Central memory CD8-positive, alpha-beta T cell (primary cell): ENCODE results near the gene VAV2.
"Not testable (repeated sequence)": the region's sequence is repeated elsewhere in the genome, so short reads cannot be mapped to it uniquely, and the experiment has no call there.

ENCODE experiments used
- ATAC-seq: fragments of 150-1000 bp; cut with Tn5 transposase; replicated peaks from 2 replicates; pipeline ENCODE4 v1.10.0; 2022; ENCODE audit warnings: mild to moderate bottlenecking, moderate FRiP score, moderate number of reproducible peaks; ENCODE audit not compliant: poor library complexity, severe bottlenecking; ENCODE audit errors: extremely low read depth
- DNase-seq, 2 donors: peaks; one replicate each; pipeline ENCODE4 v3.0.0; 2021; ENCODE audit warnings: low spot score in 2 of 2
- H3K27ac Mint-ChIP-seq: one replicate; pipeline ENCODE4 v1.8.0; 2022; ENCODE audit warnings: low read depth, mild to moderate bottlenecking, moderate library complexity, mixed read lengths
- H3K27me3 Mint-ChIP-seq: one replicate; pipeline ENCODE4 v1.8.0; 2022; ENCODE audit warnings: mixed read lengths
- H3K36me3 Mint-ChIP-seq: one replicate; pipeline ENCODE4 v1.8.0; 2022; ENCODE audit warnings: mild to moderate bottlenecking, moderate library complexity, mixed read lengths; ENCODE audit not compliant: insufficient read depth
- H3K4me1 Mint-ChIP-seq: one replicate; pipeline ENCODE4 v1.8.0; 2022; ENCODE audit warnings: mixed read lengths
- H3K4me3 Mint-ChIP-seq: one replicate; pipeline ENCODE4 v1.8.0; 2022; ENCODE audit warnings: mild to moderate bottlenecking, moderate library complexity, mixed read lengths
- H3K9me3 Mint-ChIP-seq: one replicate; pipeline ENCODE4 v1.8.0; 2022; ENCODE audit warnings: mixed read lengths

The VAV2 gene

GRCh38 chr9:133759946-133760345 is 232.2 kb downstream of the VAV2 start:
- Mint-ChIP-seq H3K27me3 (peaks cover 13% of the 10 kb centered on the region), H3K4me3 (no peak overlapping the region), H3K4me1 (no peaks in the 10 kb centered on the region), H3K27ac (no peak overlapping the region), H3K36me3 (peaks cover 1% of the 10 kb centered on the region), H3K9me3 (peaks cover 6% of the 10 kb centered on the region)
- no peak for ATAC-seq
- DNase-seq, result no peak

- Mint-ChIP-seq H3K36me3 (peaks cover 1% of the 10 kb centered on the region), H3K4me1 (no peaks in the 10 kb centered on the region), H3K27ac (no peak overlapping the region), H3K4me3 (no peak overlapping the region), H3K9me3 (peaks cover 2% of the 10 kb centered on the region), H3K27me3 (peaks cover 19% of the 10 kb centered on the region)
- ATAC-seq (no peak), DNase-seq (no peak)
Measured at GRCh38 chr9:133759146-133759900, 232.8 kb downstream of the VAV2 start.

GRCh38 chr9:133758228-133758627 is 233.9 kb downstream of the VAV2 start:
- H3K36me3 Mint-ChIP-seq, result peaks cover 1% of the 10 kb centered on the region
- ATAC-seq (no peak), DNase-seq (no peak)
- H3K27ac Mint-ChIP-seq, result no peak overlapping the region
- no peaks in the 10 kb centered on the region for H3K9me3 Mint-ChIP-seq
- peaks cover 30% of the 10 kb centered on the region for H3K27me3 Mint-ChIP-seq
- no peaks in the 10 kb centered on the region for H3K4me1 Mint-ChIP-seq
- H3K4me3 Mint-ChIP-seq, result no peak overlapping the region

DNA sequence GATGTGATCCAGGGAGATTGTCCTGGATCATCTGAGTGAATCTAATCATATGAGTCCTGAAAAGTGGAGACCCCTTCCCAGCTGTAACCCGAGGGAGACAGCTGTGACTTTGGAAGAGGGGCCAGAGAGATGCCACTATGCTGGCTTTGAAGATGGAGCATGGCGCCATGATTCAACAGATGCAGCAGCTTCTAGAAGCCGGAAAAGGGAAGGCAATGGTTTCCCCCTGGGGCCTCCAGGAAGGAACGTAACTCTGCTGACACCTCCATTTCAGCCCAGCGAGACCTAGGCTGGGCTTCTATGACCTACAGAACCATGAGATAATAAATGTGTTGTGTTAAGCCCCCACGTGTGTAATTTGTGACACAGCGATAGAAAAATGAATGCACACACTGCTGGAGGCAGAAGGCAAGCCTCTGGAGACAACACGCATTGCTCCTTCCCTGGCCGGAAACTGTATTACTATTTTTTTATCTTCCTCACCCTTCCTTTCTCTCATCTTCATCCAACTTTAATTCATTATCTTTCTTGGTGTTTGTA is 237.4 kb downstream of the VAV2 start:
- H3K27ac Mint-ChIP-seq, result no peak overlapping the region
- no peak for DNase-seq

DNA sequence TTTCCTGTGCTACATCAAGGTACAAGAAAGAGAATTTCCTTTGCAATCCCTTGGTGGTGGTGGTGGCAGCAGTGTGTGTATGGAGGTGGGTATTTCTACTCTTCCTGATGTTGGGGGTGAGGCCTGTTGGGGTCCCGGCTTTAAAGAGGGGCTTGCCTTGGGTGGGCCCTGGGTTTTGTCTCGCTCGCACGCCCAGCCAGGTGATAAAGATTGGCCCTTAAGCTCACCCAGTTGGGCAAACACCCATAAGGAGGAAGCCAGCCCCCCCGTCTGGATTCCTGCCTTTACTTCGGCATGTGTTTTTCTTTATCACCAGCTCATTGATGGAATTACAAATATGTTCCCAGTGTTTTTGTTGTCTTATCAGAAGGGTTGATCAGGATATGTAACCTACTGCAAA is 237.9 kb downstream of the VAV2 start:
- Mint-ChIP-seq H3K4me1 (no peaks in the 10 kb centered on the region), H3K27me3 (peaks cover 63% of the 10 kb centered on the region), H3K27ac (no peak overlapping the region), H3K9me3 (no peaks in the 10 kb centered on the region), H3K4me3 (no peak overlapping the region), H3K36me3 (no peaks in the 10 kb centered on the region)
- DNase-seq, result no peak
- ATAC-seq, result no peak

More for the DNA sequence above, 237.4 kb downstream of the VAV2 start:
- no peaks in the 10 kb centered on the region for H3K4me1 Mint-ChIP-seq
- H3K36me3 Mint-ChIP-seq, result no peaks in the 10 kb centered on the region
- H3K4me3 Mint-ChIP-seq, result no peak overlapping the region
- no peaks in the 10 kb centered on the region for H3K9me3 Mint-ChIP-seq
- no peak for ATAC-seq
- peaks cover 57% of the 10 kb centered on the region for H3K27me3 Mint-ChIP-seq

DNA sequence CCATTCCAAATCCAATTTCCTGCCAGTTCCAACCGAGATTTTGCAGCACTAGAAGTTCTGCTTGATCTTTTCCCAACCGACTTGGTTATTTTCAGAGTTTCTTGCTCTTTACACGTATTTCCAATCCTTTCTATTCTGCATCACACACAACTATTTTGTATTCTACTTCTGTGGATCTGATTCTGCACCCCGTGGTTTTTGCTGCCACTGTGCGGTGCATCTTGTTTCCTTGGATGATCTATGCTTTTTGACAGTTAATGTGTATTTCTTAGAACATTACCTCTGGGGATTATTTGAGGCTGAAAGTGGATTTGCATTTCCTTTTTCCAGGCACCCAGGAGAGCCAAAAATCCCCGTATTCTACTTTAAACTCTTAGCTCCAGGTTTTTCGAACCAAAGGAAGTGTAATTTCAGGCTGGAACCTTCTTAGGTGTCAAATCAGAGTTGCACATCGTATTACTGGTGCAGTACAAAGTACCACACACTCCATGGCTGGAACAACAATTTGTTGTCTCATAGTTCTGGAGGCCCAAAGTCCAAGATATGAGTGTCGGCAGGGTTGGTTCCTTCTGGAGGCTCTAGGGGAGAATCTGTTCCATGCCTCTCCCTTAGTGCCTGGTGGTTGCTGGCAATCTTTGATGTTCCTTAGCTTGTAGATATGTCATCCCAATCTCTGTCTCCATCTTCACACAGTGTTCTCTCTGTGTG is 239.2 kb downstream of the VAV2 start:
- no peaks in the 10 kb centered on the region for H3K36me3 Mint-ChIP-seq
- H3K27ac Mint-ChIP-seq, result no peak overlapping the region
- H3K9me3 Mint-ChIP-seq, result no peaks in the 10 kb centered on the region
- ATAC-seq (no peak), DNase-seq (no peak)
- H3K4me3 Mint-ChIP-seq, result no peak overlapping the region
- H3K27me3 Mint-ChIP-seq, result peaks cover 75% of the 10 kb centered on the region
- H3K4me1 Mint-ChIP-seq, result no peaks in the 10 kb centered on the region

DNA sequence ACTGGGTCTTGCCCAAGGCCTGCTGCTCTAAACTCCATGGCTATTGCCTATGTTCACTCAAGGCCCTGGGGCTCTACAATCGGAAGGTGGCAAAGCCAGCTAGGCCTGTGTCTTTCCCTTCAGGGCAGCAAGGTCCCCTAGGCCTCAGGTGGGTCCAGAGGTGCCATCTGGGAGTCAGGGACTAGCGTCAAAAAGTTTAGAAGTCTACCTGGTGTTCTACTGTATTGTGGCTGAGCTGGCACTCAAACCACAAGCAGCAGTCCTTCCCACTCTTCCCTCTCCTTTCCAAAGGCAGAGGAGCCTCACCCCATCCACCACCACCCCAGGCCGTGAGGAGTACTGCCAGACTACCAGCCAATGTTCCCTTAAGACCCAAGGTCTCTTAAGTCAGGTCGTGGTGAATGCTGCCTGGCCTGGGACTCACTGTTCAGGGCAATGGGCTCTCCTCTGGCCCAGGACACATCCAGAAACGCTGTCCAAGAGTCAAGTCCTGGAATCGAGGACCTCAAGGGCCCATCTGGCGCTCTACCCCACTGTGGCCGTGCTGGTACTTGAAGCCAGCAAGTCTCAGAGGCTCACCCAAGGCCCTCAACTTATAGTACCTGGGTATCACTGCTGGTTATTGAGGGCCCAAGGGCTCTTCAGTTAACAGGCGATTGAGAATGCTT is 241.0 kb downstream of the VAV2 start:
- no peaks in the 10 kb centered on the region for H3K36me3 Mint-ChIP-seq
- no peak overlapping the region for H3K4me3 Mint-ChIP-seq
- ATAC-seq, result no peak
- no peaks in the 10 kb centered on the region for H3K4me1 Mint-ChIP-seq
- H3K27ac Mint-ChIP-seq, result no peak overlapping the region
- no peaks in the 10 kb centered on the region for H3K9me3 Mint-ChIP-seq
- no peak for DNase-seq
- peaks cover 93% of the 10 kb centered on the region for H3K27me3 Mint-ChIP-seq

DNA sequence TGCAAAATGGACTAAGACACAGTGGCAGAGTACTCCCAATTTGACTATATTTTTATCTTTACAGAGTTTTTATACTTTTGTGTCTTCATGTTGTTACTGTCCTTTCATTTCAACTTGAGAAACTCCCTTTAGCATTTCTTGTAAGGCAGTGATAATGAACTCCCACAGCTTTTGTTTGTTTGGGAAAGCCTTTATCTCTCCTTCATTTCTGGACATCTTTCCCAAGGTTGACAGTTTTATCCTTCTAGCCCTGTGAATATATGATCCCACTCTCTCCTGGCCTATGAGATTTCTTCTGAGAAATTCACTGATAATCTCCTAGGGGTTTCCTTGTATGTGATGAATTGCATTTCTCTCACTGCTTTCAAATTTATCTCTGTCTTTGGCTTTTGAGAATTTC is 244.8 kb downstream of the VAV2 start:
- peaks cover 4% of the 10 kb centered on the region for H3K36me3 Mint-ChIP-seq
- no peak overlapping the region for H3K27ac Mint-ChIP-seq
- H3K9me3 Mint-ChIP-seq, result no peaks in the 10 kb centered on the region
- DNase-seq, result no peak
- H3K4me3 Mint-ChIP-seq, result no peak overlapping the region
- peaks cover 70% of the 10 kb centered on the region for H3K27me3 Mint-ChIP-seq
- H3K4me1 Mint-ChIP-seq, result no peaks in the 10 kb centered on the region
- ATAC-seq, result no peak

- H3K36me3 Mint-ChIP-seq, ATAC-seq, H3K27ac Mint-ChIP-seq, H3K4me3 Mint-ChIP-seq, H3K9me3 Mint-ChIP-seq, H3K4me1 Mint-ChIP-seq: not testable (repeated sequence)
- H3K27me3 Mint-ChIP-seq, result peaks cover 43% of the 10 kb centered on the region
- peak in 1 of 2 donors; percentile 10 for DNase-seq
Measured at GRCh38 chr9:133744528-133744927, 247.6 kb downstream of the VAV2 start.

GRCh38 chr9:133742849-133743444 is 249.2 kb downstream of the VAV2 start:
- H3K27me3 Mint-ChIP-seq, result peaks cover 28% of the 10 kb centered on the region

GRCh38 chr9:133742251-133742650 is 249.9 kb downstream of the VAV2 start:
- DNase-seq, result peak in 1 of 2 donors; percentile 9
- Mint-ChIP-seq H3K27me3 (peaks cover 21% of the 10 kb centered on the region), H3K9me3 (no peaks in the 10 kb centered on the region), H3K4me3 (no peak overlapping the region), H3K27ac (no peak overlapping the region), H3K4me1 (no peaks in the 10 kb centered on the region), H3K36me3 (peaks cover 5% of the 10 kb centered on the region)
- no peak for ATAC-seq

More at GRCh38 chr9:133742849-133743444, 249.2 kb downstream of the VAV2 start:
- H3K36me3 Mint-ChIP-seq, result peaks cover 4% of the 10 kb centered on the region
- H3K9me3 Mint-ChIP-seq, result no peaks in the 10 kb centered on the region
- H3K4me3 Mint-ChIP-seq, result no peak overlapping the region
- no peak overlapping the region for H3K27ac Mint-ChIP-seq
- ATAC-seq (peak; percentile 59), DNase-seq (peak; percentile 59 to 66)
- no peaks in the 10 kb centered on the region for H3K4me1 Mint-ChIP-seq

- Mint-ChIP-seq H3K4me1 (no peaks in the 10 kb centered on the region), H3K4me3 (no peak overlapping the region), H3K9me3 (no peaks in the 10 kb centered on the region), H3K27me3 (peaks cover 15% of the 10 kb centered on the region), H3K36me3 (peaks cover 5% of the 10 kb centered on the region), H3K27ac (no peak overlapping the region)
- ATAC-seq, result no peak
- no peak for DNase-seq
Measured at GRCh38 chr9:133741716-133742115, 250.4 kb downstream of the VAV2 start.
